ENCODE data around the gene CWF19L2.
A peak's percentile ranks its signal among the peaks of the same experiment; 100 is the strongest.
"Not testable (repeated sequence)": the region's sequence is repeated elsewhere in the genome, so short reads cannot be mapped to it uniquely, and the experiment has no call there.

CWF19L2 gene

GRCh38 chr11:107457558-107458271 is at the start of gene CWF19L2:
CWF19L2 (minus strand) TSS chr11:107457825; CDS start chr11:107457816, 9 bp downstream.
- Histone ChIP-seq H3K9ac (ENCODE audit: low read length) (peak within 1 kb of the TSS; percentile 90), H3K4me1 (ENCODE audit: control insufficient read depth, insufficient read depth, low read length) (peaks cover 14% of the 10 kb centered on the region), H3K9me3 (ENCODE audit: control insufficient read depth, low read length) (no peaks in the 10 kb centered on the region), H3K36me3 (ENCODE audit: control insufficient read depth, insufficient read depth, low read length, severe bottlenecking) (peaks cover 16% of the 10 kb centered on the region), H3K4me3 (ENCODE audit: low read length) (peak within 1 kb of the TSS; percentile 98), H3K27me3 (replicated peaks; ENCODE audit: control insufficient read depth, insufficient read depth, low read length) (no peaks in the 10 kb centered on the region)
- peak; percentile 99 for DNase-seq (ENCODE audit: low read depth)

- Histone ChIP-seq H3K27me3 (replicated peaks; ENCODE audit: control insufficient read depth, insufficient read depth, low read length) (no peaks in the 10 kb centered on the region), H3K4me3 (ENCODE audit: low read length) (no peak overlapping the region), H3K9ac (ENCODE audit: low read length) (no peak overlapping the region), H3K9me3 (ENCODE audit: control insufficient read depth, low read length) (no peaks in the 10 kb centered on the region), H3K36me3 (ENCODE audit: control insufficient read depth, insufficient read depth, low read length, severe bottlenecking) (peaks cover 16% of the 10 kb centered on the region), H3K4me1 (ENCODE audit: control insufficient read depth, insufficient read depth, low read length) (no peaks in the 10 kb centered on the region)
- DNase-seq (ENCODE audit: low read depth): no peak
Measured at GRCh38 chr11:107505647-107506225, 48.1 kb upstream of the CWF19L2 start.

GRCh38 chr11:107504981-107505380 is 47.4 kb upstream of the CWF19L2 start:
- peaks cover 16% of the 10 kb centered on the region for H3K36me3 ChIP-seq (ENCODE audit: control insufficient read depth, insufficient read depth, low read length, severe bottlenecking)
- no peak for DNase-seq (ENCODE audit: low read depth)
- no peaks in the 10 kb centered on the region for H3K27me3 ChIP-seq (replicated peaks; ENCODE audit: control insufficient read depth, insufficient read depth, low read length)
- no peak overlapping the region for H3K4me3 ChIP-seq (ENCODE audit: low read length)
- no peak overlapping the region for H3K9ac ChIP-seq (ENCODE audit: low read length)
- no peaks in the 10 kb centered on the region for H3K9me3 ChIP-seq (ENCODE audit: control insufficient read depth, low read length)
- no peaks in the 10 kb centered on the region for H3K4me1 ChIP-seq (ENCODE audit: control insufficient read depth, insufficient read depth, low read length)

GRCh38 chr11:107501713-107502112 is 44.1 kb upstream of the CWF19L2 start:
- Histone ChIP-seq H3K27me3 (replicated peaks; ENCODE audit: control insufficient read depth, insufficient read depth, low read length) (no peaks in the 10 kb centered on the region), H3K9me3 (ENCODE audit: control insufficient read depth, low read length) (no peaks in the 10 kb centered on the region), H3K4me3 (ENCODE audit: low read length) (no peak overlapping the region), H3K36me3 (ENCODE audit: control insufficient read depth, insufficient read depth, low read length, severe bottlenecking) (peaks cover 16% of the 10 kb centered on the region), H3K9ac (ENCODE audit: low read length) (no peak overlapping the region), H3K4me1 (ENCODE audit: control insufficient read depth, insufficient read depth, low read length) (no peaks in the 10 kb centered on the region)
- no peak for DNase-seq (ENCODE audit: low read depth)

- not testable (repeated sequence) for DNase-seq (ENCODE audit: low read depth); H3K36me3 ChIP-seq (ENCODE audit: control insufficient read depth, insufficient read depth, low read length, severe bottlenecking); H3K4me3 ChIP-seq (ENCODE audit: low read length); H3K9me3 ChIP-seq (ENCODE audit: control insufficient read depth, low read length); H3K27me3 ChIP-seq (replicated peaks; ENCODE audit: control insufficient read depth, insufficient read depth, low read length); H3K9ac ChIP-seq (ENCODE audit: low read length)
- peaks cover 13% of the 10 kb centered on the region for H3K4me1 ChIP-seq (ENCODE audit: control insufficient read depth, insufficient read depth, low read length)
Measured at GRCh38 chr11:107497371-107497770, 39.7 kb upstream of the CWF19L2 start.

GRCh38 chr11:107496011-107496410 is 38.4 kb upstream of the CWF19L2 start:
- Histone ChIP-seq H3K27me3 (replicated peaks; ENCODE audit: control insufficient read depth, insufficient read depth, low read length) (no peaks in the 10 kb centered on the region), H3K4me3 (ENCODE audit: low read length) (no peak overlapping the region), H3K36me3 (ENCODE audit: control insufficient read depth, insufficient read depth, low read length, severe bottlenecking) (no peaks in the 10 kb centered on the region), H3K9ac (ENCODE audit: low read length) (no peak overlapping the region), H3K9me3 (ENCODE audit: control insufficient read depth, low read length) (no peaks in the 10 kb centered on the region), H3K4me1 (ENCODE audit: control insufficient read depth, insufficient read depth, low read length) (peaks cover 13% of the 10 kb centered on the region)
- peak; percentile 91 for DNase-seq (ENCODE audit: low read depth)

GRCh38 chr11:107494055-107494454 is 36.4 kb upstream of the CWF19L2 start:
- H3K9me3 ChIP-seq (ENCODE audit: control insufficient read depth, low read length): no peaks in the 10 kb centered on the region
- H3K9ac ChIP-seq (ENCODE audit: low read length): no peak overlapping the region
- no peak for DNase-seq (ENCODE audit: low read depth)
- H3K4me3 ChIP-seq (ENCODE audit: low read length): no peak overlapping the region
- H3K4me1 ChIP-seq (ENCODE audit: control insufficient read depth, insufficient read depth, low read length): peaks cover 13% of the 10 kb centered on the region
- no peaks in the 10 kb centered on the region for H3K36me3 ChIP-seq (ENCODE audit: control insufficient read depth, insufficient read depth, low read length, severe bottlenecking)
- no peaks in the 10 kb centered on the region for H3K27me3 ChIP-seq (replicated peaks; ENCODE audit: control insufficient read depth, insufficient read depth, low read length)

- Histone ChIP-seq H3K4me1 (ENCODE audit: control insufficient read depth, insufficient read depth, low read length) (peaks cover 13% of the 10 kb centered on the region), H3K9me3 (ENCODE audit: control insufficient read depth, low read length) (no peaks in the 10 kb centered on the region), H3K9ac (ENCODE audit: low read length) (no peak overlapping the region), H3K36me3 (ENCODE audit: control insufficient read depth, insufficient read depth, low read length, severe bottlenecking) (no peaks in the 10 kb centered on the region), H3K4me3 (ENCODE audit: low read length) (no peak overlapping the region), H3K27me3 (replicated peaks; ENCODE audit: control insufficient read depth, insufficient read depth, low read length) (no peaks in the 10 kb centered on the region)
- DNase-seq (ENCODE audit: low read depth): no peak
Measured at GRCh38 chr11:107493117-107493516, 35.5 kb upstream of the CWF19L2 start.

GRCh38 chr11:107490836-107491235 is 33.2 kb upstream of the CWF19L2 start:
- Histone ChIP-seq H3K27me3 (replicated peaks; ENCODE audit: control insufficient read depth, insufficient read depth, low read length) (no peaks in the 10 kb centered on the region), H3K9ac (ENCODE audit: low read length) (no peak overlapping the region), H3K4me1 (ENCODE audit: control insufficient read depth, insufficient read depth, low read length) (peaks cover 6% of the 10 kb centered on the region), H3K36me3 (ENCODE audit: control insufficient read depth, insufficient read depth, low read length, severe bottlenecking) (no peaks in the 10 kb centered on the region), H3K9me3 (ENCODE audit: control insufficient read depth, low read length) (no peaks in the 10 kb centered on the region), H3K4me3 (ENCODE audit: low read length) (no peak overlapping the region)
- DNase-seq (ENCODE audit: low read depth): no peak

GRCh38 chr11:107482234-107482633 is 24.6 kb upstream of the CWF19L2 start:
- DNase-seq (ENCODE audit: low read depth): no peak
- no peaks in the 10 kb centered on the region for H3K4me1 ChIP-seq (ENCODE audit: control insufficient read depth, insufficient read depth, low read length)

GRCh38 chr11:107478922-107479321 is 21.3 kb upstream of the CWF19L2 start:
- H3K27me3 ChIP-seq (replicated peaks; ENCODE audit: control insufficient read depth, insufficient read depth, low read length): peaks cover 10% of the 10 kb centered on the region
- no peak overlapping the region for H3K4me3 ChIP-seq (ENCODE audit: low read length)
- no peaks in the 10 kb centered on the region for H3K4me1 ChIP-seq (ENCODE audit: control insufficient read depth, insufficient read depth, low read length)

More at GRCh38 chr11:107482234-107482633, 24.6 kb upstream of the CWF19L2 start:
- H3K4me3 ChIP-seq (ENCODE audit: low read length): no peak overlapping the region
- H3K9ac ChIP-seq (ENCODE audit: low read length): no peak overlapping the region
- no peaks in the 10 kb centered on the region for H3K9me3 ChIP-seq (ENCODE audit: control insufficient read depth, low read length)
- no peaks in the 10 kb centered on the region for H3K36me3 ChIP-seq (ENCODE audit: control insufficient read depth, insufficient read depth, low read length, severe bottlenecking)
- no peaks in the 10 kb centered on the region for H3K27me3 ChIP-seq (replicated peaks; ENCODE audit: control insufficient read depth, insufficient read depth, low read length)

More at GRCh38 chr11:107478922-107479321, 21.3 kb upstream of the CWF19L2 start:
- H3K9ac ChIP-seq (ENCODE audit: low read length): no peak overlapping the region
- H3K9me3 ChIP-seq (ENCODE audit: control insufficient read depth, low read length): no peaks in the 10 kb centered on the region
- H3K36me3 ChIP-seq (ENCODE audit: control insufficient read depth, insufficient read depth, low read length, severe bottlenecking): no peaks in the 10 kb centered on the region
- DNase-seq (ENCODE audit: low read depth): no peak
